NCI-H2227 (cell line): ENCODE measurements around the gene HDHD5.

ENCODE experiments used
- DNase-seq: peaks from one replicate; lab custom pipeline; 2025; ENCODE audit not compliant: unreplicated experiment; lab: John Stamatoyannopoulos, UW

The HDHD5 gene

GRCh38 chr22:17158568-17159503, at the start of gene HDHD5:
Gene HDHD5 (minus strand): TSS chr22:17159277. CDS start chr22:17159251, 26 bp downstream.
- peak; percentile 93 for DNase-seq

DNA sequence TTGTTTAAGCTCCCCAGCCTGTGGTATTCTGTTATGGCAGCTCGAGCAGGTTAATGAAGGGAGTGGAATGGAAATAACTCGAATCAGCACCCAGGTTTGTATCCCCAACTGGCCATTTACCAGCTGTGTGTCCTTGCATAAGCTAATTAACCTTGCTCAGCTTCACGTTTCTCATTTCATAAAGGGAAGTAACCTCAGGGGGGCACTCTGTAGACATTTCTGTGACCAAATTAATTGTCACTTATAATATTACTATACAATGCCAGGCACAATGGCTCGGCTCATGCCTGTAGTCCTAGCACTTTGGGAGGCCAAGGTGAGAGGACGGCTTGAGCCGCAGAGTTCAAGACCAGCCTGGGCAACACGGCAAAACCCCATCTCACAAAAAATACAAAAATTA, 46.4 kb upstream of the HDHD5 start:
- DNase-seq = no peak

GRCh38 chr22:17201285-17201945, 42.3 kb upstream of the HDHD5 start:
- DNase-seq = no peak

- DNase-seq = peak; percentile 70
Measured at GRCh38 chr22:17199003-17199731, 40.1 kb upstream of the HDHD5 start.

DNA sequence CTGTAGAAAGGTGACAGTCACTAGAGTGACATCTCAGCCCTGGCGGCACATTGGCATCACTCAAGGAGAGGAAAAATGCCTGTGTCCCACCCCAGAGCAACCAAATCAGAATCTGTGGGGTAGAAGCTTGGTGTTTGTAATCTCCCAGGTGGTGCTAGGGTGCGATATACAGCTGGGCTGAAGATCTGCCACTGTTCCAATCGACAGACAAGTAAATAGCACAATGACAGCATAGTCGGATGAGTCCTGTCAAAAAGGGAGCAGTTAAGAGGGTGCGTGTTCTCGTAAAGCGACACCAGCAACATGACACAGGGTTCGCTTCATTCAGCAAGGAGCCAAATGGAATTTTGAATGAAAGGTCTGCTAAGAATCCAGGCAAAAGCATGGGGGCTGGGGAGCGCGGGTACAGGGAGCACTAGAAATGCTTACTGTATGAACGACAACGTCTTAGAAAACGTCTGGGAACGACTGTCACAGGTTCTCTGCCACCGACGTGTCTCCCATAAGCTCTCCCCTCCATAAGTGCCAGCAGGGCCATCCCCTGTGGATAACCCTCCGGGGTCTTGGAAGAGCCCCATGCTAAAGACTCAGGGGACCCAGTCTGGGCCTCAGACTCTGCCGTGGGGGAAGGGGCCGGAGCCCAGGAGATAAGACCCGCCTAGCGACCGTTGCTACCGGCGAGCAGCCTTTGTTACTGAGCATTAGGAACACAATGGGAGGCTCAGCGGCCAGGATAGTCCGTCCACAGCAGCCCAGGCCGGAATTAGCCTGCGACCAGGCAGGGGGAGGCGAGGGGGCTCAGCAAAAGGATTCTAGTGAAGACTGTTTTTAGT, 39.3 kb upstream of the HDHD5 start:
- peak; percentile 82 for DNase-seq

DNA sequence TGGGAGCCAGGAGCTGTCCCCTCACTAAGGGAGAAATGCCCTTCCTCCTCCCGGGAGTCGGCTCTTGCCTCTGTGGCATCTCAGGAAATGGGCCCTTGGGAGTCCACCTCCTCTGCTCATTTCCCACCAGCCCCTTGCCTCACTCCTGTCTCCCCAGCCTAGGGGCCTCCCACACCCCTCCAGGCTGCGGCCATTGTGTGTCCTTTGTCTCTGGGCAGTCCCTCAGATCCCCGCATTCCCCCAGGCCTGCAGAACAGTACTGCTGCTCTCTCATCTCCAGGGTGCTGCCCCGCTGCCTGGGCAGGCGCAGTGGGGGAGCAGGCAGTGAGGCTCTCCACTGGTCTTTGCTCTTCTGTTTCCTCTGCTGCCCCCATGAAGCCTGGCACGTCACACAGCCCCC, 35.1 kb upstream of the HDHD5 start:
- no peak for DNase-seq

DNA sequence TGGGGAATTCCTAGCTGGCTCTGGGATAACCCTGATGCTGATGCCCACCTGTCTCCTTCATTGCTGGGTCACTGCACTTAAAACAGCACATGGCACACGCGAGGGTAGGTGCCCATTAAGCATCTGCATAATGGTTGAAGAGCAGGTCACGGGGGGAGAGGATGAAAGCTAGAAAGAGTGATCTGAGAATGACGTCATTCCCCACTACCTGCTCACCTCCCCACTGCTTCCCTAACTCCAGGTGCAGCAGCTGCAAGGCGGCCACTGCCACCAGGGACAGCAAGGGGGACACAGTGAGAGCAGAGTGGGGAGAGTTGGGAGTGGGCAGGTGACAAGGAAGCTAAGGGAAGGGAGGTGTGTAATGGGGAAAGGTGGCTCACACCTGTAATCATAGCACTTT, 33.1 kb upstream of the HDHD5 start:
- DNase-seq = no peak

- no peak for DNase-seq
Measured at GRCh38 chr22:17191163-17191784, 32.2 kb upstream of the HDHD5 start.

DNA sequence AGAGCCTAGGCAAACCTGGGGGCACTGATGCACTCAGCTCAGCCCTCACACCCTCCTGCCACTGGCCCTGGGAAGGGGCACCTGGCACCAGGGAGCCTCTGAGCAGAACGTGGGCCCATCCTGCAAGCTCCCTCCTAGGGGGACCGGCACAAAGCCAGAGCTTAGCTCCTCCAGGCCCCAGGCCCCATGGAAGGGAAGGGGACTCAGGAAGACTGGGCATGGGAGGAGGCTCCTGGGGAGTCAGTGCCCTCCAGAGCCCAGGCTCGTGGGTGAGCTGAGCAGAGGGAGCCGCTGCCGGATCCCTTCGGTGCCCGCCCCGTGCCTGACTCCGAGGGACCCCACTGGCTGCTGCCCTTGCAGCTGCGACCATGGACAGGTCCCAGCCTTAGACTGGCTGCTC, 31.6 kb upstream of the HDHD5 start:
- DNase-seq = no peak

GRCh38 chr22:17176715-17177114, 17.6 kb upstream of the HDHD5 start:
- DNase-seq = no peak

DNA sequence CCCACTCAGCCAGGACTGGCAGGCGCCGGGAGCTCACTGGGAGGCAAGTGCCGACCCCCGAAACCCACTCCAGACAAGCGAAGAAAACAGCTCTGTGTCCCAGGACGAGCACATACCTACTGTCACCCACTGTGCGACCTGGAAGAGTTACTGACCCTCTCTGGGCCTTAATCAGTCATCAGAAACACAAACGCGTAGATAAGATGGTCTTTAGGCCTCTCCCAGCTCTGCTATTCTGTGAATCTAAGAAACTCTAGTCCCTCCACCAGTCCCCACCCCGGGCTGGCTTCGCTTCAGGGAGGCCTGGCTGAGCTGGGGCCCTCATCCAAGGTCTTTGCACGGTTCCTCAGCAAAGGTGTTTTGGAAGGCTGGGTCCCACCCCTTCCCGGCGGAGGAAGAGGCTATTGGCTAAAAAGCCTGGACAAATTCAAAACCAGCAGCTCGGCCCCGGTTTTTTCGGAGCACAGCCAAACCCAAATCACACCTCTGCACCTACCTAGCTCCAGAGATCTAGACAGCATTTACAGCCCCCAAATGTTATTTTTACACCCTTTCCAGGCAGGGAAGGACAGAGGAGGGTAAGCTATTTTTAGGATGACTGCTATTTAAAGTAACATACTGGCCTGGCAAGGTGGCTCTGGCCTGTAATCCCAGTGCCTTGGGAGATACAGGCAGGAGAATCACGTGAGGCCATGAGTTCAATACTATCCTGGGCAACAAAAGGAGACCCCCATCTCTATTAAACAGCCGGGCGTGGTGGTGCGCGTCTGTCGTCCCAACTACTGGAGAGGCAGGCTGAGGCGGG, 13.2 kb upstream of the HDHD5 start:
- no peak for DNase-seq

GRCh38 chr22:17171153-17172028, 12.3 kb upstream of the HDHD5 start:
- peak; percentile 94 for DNase-seq

- DNase-seq = no peak
Measured at GRCh38 chr22:17167486-17167885, 8.4 kb upstream of the HDHD5 start.

- DNase-seq = no peak
Measured at GRCh38 chr22:17164392-17165024, 5.4 kb upstream of the HDHD5 start.

- DNase-seq = no peak
Measured at GRCh38 chr22:17162731-17163130, 3.7 kb upstream of the HDHD5 start.

DNA sequence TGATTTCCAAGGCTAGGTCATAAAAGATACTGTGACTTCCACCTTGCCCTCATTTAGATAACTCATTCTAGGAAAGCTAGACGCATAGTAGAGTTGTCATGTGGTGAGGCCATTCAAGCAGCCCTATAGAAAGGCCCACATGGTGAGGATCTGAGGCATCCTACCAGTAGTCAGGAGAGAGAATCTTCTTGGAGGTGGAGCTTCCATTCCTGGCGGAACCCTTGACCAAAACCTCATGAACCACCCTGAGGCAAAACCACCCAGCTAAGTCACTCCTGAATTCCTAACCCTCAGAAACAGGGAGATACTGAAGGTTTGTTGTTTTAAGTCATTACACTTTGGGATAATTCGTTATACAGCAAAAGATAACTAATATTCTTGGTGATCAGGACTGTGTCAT, 2.9 kb upstream of the HDHD5 start:
- no peak for DNase-seq

GRCh38 chr22:17159504-17159951, 451 bp upstream of the HDHD5 start:
- DNase-seq = peak; percentile 69

DNA sequence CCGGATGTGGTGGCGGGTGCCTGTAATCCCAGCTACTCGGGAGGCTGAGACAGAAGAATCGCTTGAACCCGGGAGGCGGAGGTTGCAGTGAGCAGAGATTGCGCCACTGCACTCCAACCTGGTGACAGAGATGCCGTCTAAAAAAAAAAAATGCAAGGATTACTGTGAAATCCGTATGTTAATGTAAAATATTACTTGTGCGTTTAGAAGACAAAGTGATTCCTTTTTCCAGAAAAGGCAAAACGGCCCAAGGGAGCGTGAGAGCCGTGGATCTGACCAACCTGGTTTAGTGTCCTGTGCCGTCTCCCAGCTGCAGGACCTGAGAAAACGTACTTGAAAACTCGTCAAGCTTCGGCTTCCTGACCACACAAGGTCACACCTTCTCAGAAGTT, 905 bp downstream of the HDHD5 start:
- DNase-seq = no peak
